HG03139 (cell line): ENCODE results near the gene ZBTB49.

Experiments used
- ATAC-seq: cut with Tn5 transposase; IDR thresholded peaks from one replicate; pipeline ENCODE4 v1.9.1; 2021; ENCODE audit not compliant: unreplicated experiment

ZBTB49 gene

GRCh38 chr4:4355302-4355701 is 65.3 kb downstream of the ZBTB49 start:
- no peak for ATAC-seq

- ATAC-seq: no peak
Measured at GRCh38 chr4:4356106-4357041, 66.3 kb downstream of the ZBTB49 start.

GRCh38 chr4:4358093-4358854 is 68.2 kb downstream of the ZBTB49 start:
- ATAC-seq: no peak

- ATAC-seq: no peak
Measured at GRCh38 chr4:4361883-4362282, 71.8 kb downstream of the ZBTB49 start.

GRCh38 chr4:4362991-4363697 is 73.1 kb downstream of the ZBTB49 start:
- no peak for ATAC-seq

- ATAC-seq: no peak
Measured at GRCh38 chr4:4364061-4364460, 74.0 kb downstream of the ZBTB49 start.

GRCh38 chr4:4364486-4365208 is 74.6 kb downstream of the ZBTB49 start:
- no peak for ATAC-seq

GRCh38 chr4:4368809-4369580 is 78.9 kb downstream of the ZBTB49 start:
- no peak for ATAC-seq
